Fibroblast of lung (primary cell): Measurements from ENCODE around the gene DDC. TPM values are rescaled to one million over a fixed set of nuclear protein-coding genes. Genes with fewer than 3 reads are reported as not detected.

Experiments
- DNase-seq, 2 donors: peaks; one replicate each; pipeline versions ENCODE4 v3.0.0 to v3.0.0-alpha.2; 2010; ENCODE audit warnings: low read depth in 2 of 2
- H2AFZ ChIP-seq: 2 replicates; pipeline ENCODE4 v1.5.1; 2012; ENCODE audit warnings: low read length, control low read depth, inconsistent platforms
- H3K27ac ChIP-seq: 2 replicates; pipeline ENCODE4 v1.5.1; 2011; ENCODE audit warnings: low read length, control low read depth; ENCODE audit not compliant: insufficient read depth
- H3K27me3 ChIP-seq: 2 replicates; pipeline ENCODE4 v1.5.1; 2011; ENCODE audit warnings: mild to moderate bottlenecking, low read length; ENCODE audit not compliant: control insufficient read depth, insufficient read depth
- H3K36me3 ChIP-seq: 2 replicates; pipeline ENCODE4 v1.5.1; 2011; ENCODE audit warnings: low read length; ENCODE audit not compliant: control insufficient read depth, insufficient read depth
- H3K4me1 ChIP-seq: 2 replicates; pipeline ENCODE4 v1.5.1; 2011; ENCODE audit warnings: low read length; ENCODE audit not compliant: control insufficient read depth, insufficient read depth; ENCODE audit errors: extremely low read depth
- H3K4me2 ChIP-seq: 2 replicates; pipeline ENCODE4 v1.5.1; 2011; ENCODE audit warnings: low read length, control low read depth; ENCODE audit not compliant: insufficient read depth; ENCODE audit errors: extremely low read depth
- H3K4me3 ChIP-seq, 4 experiments: fragments of 200-600 bp in 1 of 4; sonication (generic) in 1 of 4; replicated peaks in 1 of 4; 2 replicates each; pipeline ENCODE4 v1.5.1; 2011 to 2016; ENCODE audit warnings: low read length in 4 of 4, low read depth in 3 of 4, mild to moderate bottlenecking in 3 of 4, control low read depth in 2 of 4, inconsistent platforms in 1 of 4, mixed read lengths in 1 of 4; ENCODE audit not compliant: insufficient read depth in 1 of 4; ENCODE audit errors: control extremely low read depth in 1 of 4
- H3K79me2 ChIP-seq: 2 replicates; pipeline ENCODE4 v1.5.1; 2012; ENCODE audit warnings: mild to moderate bottlenecking, low read length, inconsistent platforms; ENCODE audit not compliant: control insufficient read depth, insufficient read depth
- H3K9ac ChIP-seq: 2 replicates; pipeline ENCODE4 v1.5.1; 2011; ENCODE audit warnings: mild to moderate bottlenecking, low read length, control low read depth; ENCODE audit not compliant: insufficient read depth
- H3K9me3 ChIP-seq: 2 replicates; pipeline ENCODE4 v1.5.1; 2012; ENCODE audit warnings: low read depth, low read length; ENCODE audit not compliant: control insufficient read depth, insufficient read depth
- H4K20me1 ChIP-seq: 2 replicates; pipeline ENCODE4 v1.5.1; 2011; ENCODE audit warnings: low read length; ENCODE audit not compliant: control insufficient read depth, insufficient read depth; ENCODE audit errors: extremely low read depth
- EZH2 ChIP-seq: IDR thresholded peaks from 2 replicates; pipeline ENCODE4 v1.5.1; 2012; ENCODE audit warnings: low read length, control low read depth, mild to moderate bottlenecking; ENCODE audit errors: missing control alignments
- polyA minus RNA-seq: library from RNA; depleted of rRNA, polyadenylated mRNA; stranded (reverse); fragments of >200 nt; gene quantifications from 2 replicates; pipeline ENCODE4 v1.2.3, GENCODE V29; 2011; ENCODE audit warnings: low replicate concordance
- polyA plus RNA-seq, 2 donors: library from polyadenylated mRNA; depleted of rRNA in 1 of 2; stranded (reverse) in 1 of 2; unstranded in 1 of 2; fragments of >200 nt; gene quantifications; 2 replicates each; pipeline ENCODE4 v1.2.1, GENCODE V29; 2011 to 2012; ENCODE audit warnings: missing spikeins in 1 of 2
- total RNA-seq: library from RNA; depleted of rRNA; stranded (reverse); fragments of >200 nt; gene quantifications from 2 replicates; pipeline ENCODE4 v1.2.1, GENCODE V29; 2014
- TF ChIP-seq, protein P1 (sequence below), 2 donors: IDR thresholded peaks in 1 of 2; conservative IDR thresholded peaks in 1 of 2; 1 replicate in 1 of 2; 2 replicates in 1 of 2; pipeline ENCODE4 v1.5.1; 2011 to 2012; ENCODE audit warnings: low read length in 2 of 2, control low read depth in 1 of 2, inconsistent platforms in 1 of 2, low read depth in 1 of 2, mild to moderate bottlenecking in 1 of 2

The DDC gene, protein sequence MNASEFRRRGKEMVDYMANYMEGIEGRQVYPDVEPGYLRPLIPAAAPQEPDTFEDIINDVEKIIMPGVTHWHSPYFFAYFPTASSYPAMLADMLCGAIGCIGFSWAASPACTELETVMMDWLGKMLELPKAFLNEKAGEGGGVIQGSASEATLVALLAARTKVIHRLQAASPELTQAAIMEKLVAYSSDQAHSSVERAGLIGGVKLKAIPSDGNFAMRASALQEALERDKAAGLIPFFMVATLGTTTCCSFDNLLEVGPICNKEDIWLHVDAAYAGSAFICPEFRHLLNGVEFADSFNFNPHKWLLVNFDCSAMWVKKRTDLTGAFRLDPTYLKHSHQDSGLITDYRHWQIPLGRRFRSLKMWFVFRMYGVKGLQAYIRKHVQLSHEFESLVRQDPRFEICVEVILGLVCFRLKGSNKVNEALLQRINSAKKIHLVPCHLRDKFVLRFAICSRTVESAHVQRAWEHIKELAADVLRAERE
- not detected in 2 replicates for total RNA-seq
- not detected in 2 replicates for polyA plus RNA-seq
- polyA plus RNA-seq (2012) = not detected in 2 replicates
- not detected in 2 replicates for polyA minus RNA-seq

DNA sequence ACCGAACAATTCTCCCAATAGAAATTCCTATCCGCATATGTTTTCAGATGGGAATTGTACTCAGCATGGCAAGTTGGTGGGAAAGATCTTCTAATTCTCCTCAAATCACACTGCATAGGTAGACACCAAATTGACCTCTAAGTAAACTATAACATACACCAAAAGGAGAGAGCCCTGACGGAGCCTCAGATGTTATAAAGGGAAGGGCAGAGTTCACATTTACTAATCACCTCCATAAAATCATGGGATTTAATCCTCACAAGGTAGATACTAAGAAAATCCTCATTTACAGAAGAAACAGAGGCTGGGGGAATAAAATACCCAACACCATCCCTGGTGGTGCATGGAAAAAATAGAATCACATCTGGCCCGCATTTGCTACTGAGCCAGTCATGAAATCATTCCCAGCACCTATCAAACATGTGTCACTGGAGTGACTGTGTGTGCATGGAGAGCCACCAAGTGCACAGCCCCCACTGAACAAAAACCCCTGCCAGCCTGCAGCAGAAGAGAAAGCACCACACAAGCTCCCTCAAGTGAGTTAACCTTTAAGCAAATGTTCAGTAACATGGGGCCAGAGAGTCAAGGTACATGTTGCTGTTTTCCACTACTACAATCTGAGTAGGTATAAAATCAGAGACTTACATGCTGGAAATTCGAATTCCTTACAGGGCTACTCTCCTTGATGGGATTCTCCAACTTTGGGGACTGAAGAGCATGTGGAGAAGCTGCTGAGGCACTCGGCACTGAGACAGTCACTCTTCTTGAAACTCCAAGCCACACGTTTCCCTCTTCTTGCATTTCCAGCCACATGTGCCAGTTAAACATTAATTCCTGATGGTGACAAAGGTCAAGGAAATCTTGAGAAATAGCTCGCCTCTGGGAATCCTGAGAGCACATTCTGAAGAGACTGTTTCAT is at the start of gene DDC:
Gene DDC (minus strand): TSS at position 766 of the 919 bp plus-strand sequence. CDS start 21,320 bp downstream, outside the sequence.
- DNase-seq = no peak
- no peaks in the 10 kb centered on the region for H4K20me1 ChIP-seq
- H3K9ac ChIP-seq = no peak within 1 kb of the TSS
- peaks cover 10% of the 10 kb centered on the region for H3K27me3 ChIP-seq
- no peaks in the 10 kb centered on the region for H3K79me2 ChIP-seq
- no peak within 1 kb of the TSS for H3K4me2 ChIP-seq
- H3K9me3 ChIP-seq = no peaks in the 10 kb centered on the region
- H2AFZ ChIP-seq = no peak within 1 kb of the TSS
- no peaks in the 10 kb centered on the region for H3K36me3 ChIP-seq
- no peaks in the 10 kb centered on the region for H3K4me1 ChIP-seq
- no peak within 1 kb of the TSS for H3K4me3 ChIP-seq
- no peak for TF ChIP-seq EZH2
- TF ChIP-seq, protein P1, sequence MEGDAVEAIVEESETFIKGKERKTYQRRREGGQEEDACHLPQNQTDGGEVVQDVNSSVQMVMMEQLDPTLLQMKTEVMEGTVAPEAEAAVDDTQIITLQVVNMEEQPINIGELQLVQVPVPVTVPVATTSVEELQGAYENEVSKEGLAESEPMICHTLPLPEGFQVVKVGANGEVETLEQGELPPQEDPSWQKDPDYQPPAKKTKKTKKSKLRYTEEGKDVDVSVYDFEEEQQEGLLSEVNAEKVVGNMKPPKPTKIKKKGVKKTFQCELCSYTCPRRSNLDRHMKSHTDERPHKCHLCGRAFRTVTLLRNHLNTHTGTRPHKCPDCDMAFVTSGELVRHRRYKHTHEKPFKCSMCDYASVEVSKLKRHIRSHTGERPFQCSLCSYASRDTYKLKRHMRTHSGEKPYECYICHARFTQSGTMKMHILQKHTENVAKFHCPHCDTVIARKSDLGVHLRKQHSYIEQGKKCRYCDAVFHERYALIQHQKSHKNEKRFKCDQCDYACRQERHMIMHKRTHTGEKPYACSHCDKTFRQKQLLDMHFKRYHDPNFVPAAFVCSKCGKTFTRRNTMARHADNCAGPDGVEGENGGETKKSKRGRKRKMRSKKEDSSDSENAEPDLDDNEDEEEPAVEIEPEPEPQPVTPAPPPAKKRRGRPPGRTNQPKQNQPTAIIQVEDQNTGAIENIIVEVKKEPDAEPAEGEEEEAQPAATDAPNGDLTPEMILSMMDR (conservative IDR thresholded peaks at IDR 0.05 in 1 of 2, IDR thresholded peaks at IDR 0.05 in 1 of 2; ENCODE audit: low read depth in 1 of 2, low read length in 2 of 2) = no peak
- H3K27ac ChIP-seq = no peak within 1 kb of the TSS

DNA sequence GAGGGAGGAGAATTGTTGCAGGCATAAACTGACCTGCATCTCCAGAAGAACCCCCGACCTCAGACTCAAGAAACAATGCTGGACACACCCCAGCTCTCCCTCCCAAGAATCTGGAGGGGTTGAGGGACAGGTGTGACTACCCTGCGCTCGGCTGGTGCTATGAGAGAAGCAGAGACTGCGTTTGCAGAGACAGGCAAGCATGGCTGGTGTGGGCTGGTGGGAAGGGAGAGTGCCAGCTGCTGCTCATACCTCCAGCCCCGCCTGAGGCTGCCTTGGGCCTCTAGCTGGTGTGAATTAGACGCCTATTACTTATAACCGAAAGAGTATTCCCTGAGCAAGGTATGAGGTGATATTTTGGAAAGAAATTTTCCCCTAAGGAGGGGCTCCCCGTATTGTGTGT is 48.3 kb upstream of the DDC start:
- Histone ChIP-seq H3K27me3 (no peaks in the 10 kb centered on the region), H3K9me3 (no peaks in the 10 kb centered on the region), H3K9ac (no peak overlapping the region), H3K79me2 (no peaks in the 10 kb centered on the region), H3K4me2 (no peak overlapping the region), H3K4me3 (no peak overlapping the region), H3K36me3 (no peaks in the 10 kb centered on the region), H3K4me1 (no peaks in the 10 kb centered on the region), H2AFZ (no peak overlapping the region), H4K20me1 (no peaks in the 10 kb centered on the region), H3K27ac (no peak overlapping the region)
- no peak for DNase-seq
- TF ChIP-seq, protein P1 (conservative IDR thresholded peaks at IDR 0.05 in 1 of 2, IDR thresholded peaks at IDR 0.05 in 1 of 2; ENCODE audit: low read depth in 1 of 2, low read length in 2 of 2) = no peak
- TF ChIP-seq EZH2 = no peak

DNA sequence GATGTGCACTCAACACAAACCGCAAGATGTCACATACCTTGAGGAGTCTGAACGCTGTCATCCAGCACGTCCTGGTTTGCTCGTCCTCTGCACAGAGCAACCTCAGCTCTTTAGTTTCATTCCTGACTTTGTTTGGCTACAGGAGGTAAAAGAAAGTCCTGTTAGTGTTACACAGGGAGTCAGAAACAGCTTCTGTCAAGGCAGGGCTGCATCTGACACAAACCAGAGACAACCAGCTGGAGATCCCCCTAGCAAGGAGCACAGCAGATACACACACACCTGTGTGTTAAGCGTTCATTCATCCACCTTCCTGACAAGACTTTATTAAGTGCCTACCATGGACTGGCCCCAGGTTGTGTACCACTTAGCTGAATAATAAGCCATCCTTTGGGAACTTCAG is 47.5 kb upstream of the DDC start:
- Histone ChIP-seq H3K4me2 (no peak overlapping the region), H3K9me3 (no peaks in the 10 kb centered on the region), H3K27ac (no peak overlapping the region), H3K4me1 (no peaks in the 10 kb centered on the region), H3K27me3 (no peaks in the 10 kb centered on the region), H3K9ac (no peak overlapping the region), H2AFZ (no peak overlapping the region), H3K36me3 (no peaks in the 10 kb centered on the region), H3K4me3 (no peak overlapping the region), H3K79me2 (no peaks in the 10 kb centered on the region), H4K20me1 (no peaks in the 10 kb centered on the region)
- TF ChIP-seq, protein P1 (conservative IDR thresholded peaks at IDR 0.05 in 1 of 2, IDR thresholded peaks at IDR 0.05 in 1 of 2; ENCODE audit: low read depth in 1 of 2, low read length in 2 of 2) = no peak
- no peak for TF ChIP-seq EZH2
- no peak for DNase-seq
